SK-N-SH treated with all-trans-retinoic acid at 6 μM for 48 hours (cell line): ENCODE measurements around the gene NUP210.

Source experiments
- ATAC-seq: fragments of 200-7000 bp; cut with Tn5 transposase; 3 replicates; pipeline ENCODE4 v1.9.1; 2020; ENCODE audit warnings: mild to moderate bottlenecking, moderate library complexity
- ARNTL ChIP-seq: fragments of 450-650 bp; formaldehyde crosslinking; IDR thresholded peaks from 2 replicates; pipeline ENCODE4 v1.5.0; 2020; ENCODE audit warnings: low read depth, mild to moderate bottlenecking, moderate library complexity, borderline replicate concordance
- BACH2 ChIP-seq: fragments of 250-450 bp; sonication (Bioruptor Pico); IDR thresholded peaks from 2 replicates; pipeline ENCODE4 v1.9.0; 2021; ENCODE audit warnings: mild to moderate bottlenecking, borderline replicate concordance
- CSRNP3 ChIP-seq: fragments of 250-450 bp; sonication (Bioruptor Pico); IDR thresholded peaks from 2 replicates; pipeline ENCODE4 v1.5.1; 2021; ENCODE audit warnings: mild to moderate bottlenecking, moderate library complexity
- ESRRG ChIP-seq: fragments of 250-450 bp; sonication (Bioruptor Pico); IDR thresholded peaks from 2 replicates; pipeline ENCODE4 v1.6.1; 2021; ENCODE audit warnings: mild to moderate bottlenecking
- GLIS3 ChIP-seq: fragments of 250-450 bp; sonication (Bioruptor Pico); IDR thresholded peaks from 2 replicates; pipeline ENCODE4 v1.5.0; 2020; ENCODE audit warnings: mild to moderate bottlenecking, moderate library complexity
- ISL1 ChIP-seq: fragments of 250-450 bp; sonication (Bioruptor Pico); IDR thresholded peaks from 2 replicates; pipeline ENCODE4 v2.1.2; 2022; ENCODE audit warnings: mild to moderate bottlenecking, moderate library complexity
- OSR1 ChIP-seq: fragments of 250-450 bp; sonication (Bioruptor Pico); IDR thresholded peaks from 2 replicates; pipeline ENCODE4 v1.8.0; 2022; ENCODE audit warnings: moderate library complexity, mild to moderate bottlenecking, inconsistent platforms
- POU6F1 ChIP-seq: fragments of 250-450 bp; sonication (Bioruptor Pico); IDR thresholded peaks from 2 replicates; pipeline ENCODE4 v1.8.0; 2021; ENCODE audit warnings: low read depth, mild to moderate bottlenecking, moderate library complexity, borderline replicate concordance
- PPARA ChIP-seq: fragments of 250-450 bp; sonication (Bioruptor Pico); IDR thresholded peaks from 2 replicates; pipeline ENCODE4 v1.5.0; 2020; ENCODE audit warnings: mild to moderate bottlenecking, borderline replicate concordance
- RARB ChIP-seq: fragments of 250-450 bp; sonication (Bioruptor Pico); IDR thresholded peaks from 2 replicates; pipeline ENCODE4 v1.8.0; 2021; ENCODE audit warnings: mild to moderate bottlenecking, moderate library complexity
- SNAI2 ChIP-seq: fragments of 250-450 bp; sonication (Bioruptor Pico); IDR thresholded peaks from 2 replicates; pipeline ENCODE4 v1.5.0; 2020; ENCODE audit warnings: mild to moderate bottlenecking, moderate library complexity
- TCF4 ChIP-seq: fragments of 250-450 bp; sonication (Bioruptor Pico); IDR thresholded peaks from 2 replicates; pipeline ENCODE4 v1.8.0; 2021; ENCODE audit warnings: mild to moderate bottlenecking, moderate library complexity, borderline replicate concordance
- TOX ChIP-seq: fragments of 250-450 bp; sonication (Bioruptor Pico); IDR thresholded peaks from 2 replicates; pipeline ENCODE4 v1.8.0; 2021; ENCODE audit warnings: mild to moderate bottlenecking, moderate library complexity, borderline replicate concordance
- ZC3H10 ChIP-seq: fragments of 250-450 bp; sonication (Bioruptor Pico); IDR thresholded peaks from 2 replicates; pipeline ENCODE4 v1.5.1; 2021; ENCODE audit warnings: mild to moderate bottlenecking, moderate library complexity
- ZFP3 ChIP-seq: fragments of 250-450 bp; sonication (Bioruptor Pico); IDR thresholded peaks from 2 replicates; pipeline ENCODE4 v1.5.0; 2020; ENCODE audit warnings: mild to moderate bottlenecking, moderate library complexity
- ZFP30 ChIP-seq: fragments of 450-650 bp; formaldehyde crosslinking; IDR thresholded peaks from 2 replicates; pipeline ENCODE4 v1.5.0; 2022; ENCODE audit warnings: mild to moderate bottlenecking, moderate library complexity
- ZNF565 ChIP-seq: fragments of 450-650 bp; formaldehyde crosslinking; conservative IDR thresholded peaks from 2 replicates; pipeline ENCODE4 v1.5.0; 2020; ENCODE audit warnings: low read depth, mild to moderate bottlenecking, moderate library complexity
- ZNF70 ChIP-seq: fragments of 450-650 bp; formaldehyde crosslinking; IDR thresholded peaks from 2 replicates; pipeline ENCODE4 v1.5.0; 2020; ENCODE audit warnings: mild to moderate bottlenecking, moderate library complexity
- ZNF8 ChIP-seq: fragments of 450-650 bp; formaldehyde crosslinking; IDR thresholded peaks from 2 replicates; pipeline ENCODE4 v1.5.0; 2020; ENCODE audit warnings: mild to moderate bottlenecking, moderate library complexity
- TF ChIP-seq, protein P1 (sequence below): fragments of 250-450 bp; sonication (Bioruptor Pico); IDR thresholded peaks from 2 replicates; pipeline ENCODE4 v1.5.1; 2020; ENCODE audit warnings: low read depth, mild to moderate bottlenecking, moderate library complexity
- TF ChIP-seq, protein P2 (sequence below): fragments of 250-450 bp; sonication (Bioruptor Pico); IDR thresholded peaks from 2 replicates; pipeline ENCODE4 v1.8.0; 2020; ENCODE audit warnings: mild to moderate bottlenecking, moderate library complexity, borderline replicate concordance
- TF ChIP-seq, protein P3 (sequence below): fragments of 250-450 bp; sonication (Bioruptor Pico); IDR thresholded peaks from 2 replicates; pipeline ENCODE4 v1.5.0; 2020; ENCODE audit warnings: mild to moderate bottlenecking, moderate library complexity

NUP210 gene

DNA sequence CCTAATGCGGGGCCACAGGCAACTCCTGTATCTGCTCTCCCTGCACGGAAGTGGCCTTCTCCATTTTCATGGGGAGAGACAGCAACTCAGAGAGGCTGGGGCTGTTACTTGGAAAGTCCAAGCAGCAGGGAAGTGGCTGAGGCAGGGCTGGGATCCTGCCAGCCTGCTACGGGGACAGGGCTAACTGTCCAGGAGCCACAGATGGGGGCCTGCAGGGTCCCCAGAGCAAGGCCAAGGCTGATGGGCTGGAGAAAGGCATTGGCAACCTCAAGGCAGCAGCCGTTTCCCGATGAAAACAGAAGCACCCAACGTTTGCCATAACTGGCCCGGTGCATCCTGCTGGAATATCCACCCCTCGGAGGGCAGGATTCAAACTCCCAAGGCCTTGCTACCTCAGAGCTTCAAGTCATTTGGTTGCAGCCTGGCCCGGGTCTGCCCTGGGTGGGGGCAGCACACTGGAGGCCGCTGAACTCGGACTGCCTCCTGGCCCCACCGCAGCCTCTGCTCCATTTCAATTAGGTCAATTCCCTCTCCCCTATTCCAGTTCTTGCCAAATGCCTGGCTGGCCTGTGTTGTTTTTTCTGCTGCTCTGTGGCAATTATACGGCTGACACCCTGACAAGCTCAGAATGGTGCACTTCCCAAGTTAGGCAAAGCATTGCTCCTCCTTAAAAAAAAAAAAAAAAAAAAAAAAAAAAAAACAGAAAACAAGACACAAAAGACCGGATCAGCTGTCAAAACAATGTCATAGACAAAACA, 143.5 kb downstream of the NUP210 start:
- ATAC-seq = no peak
- TF ChIP-seq ZNF565 (CRISPR knock-in tag) (no peak), ZFP3 (CRISPR knock-in tag) (no peak), ARNTL (CRISPR knock-in tag) (no peak), ZNF70 (no peak), ZC3H10 (no peak), TCF4 (CRISPR knock-in tag) (no peak), CSRNP3 (CRISPR knock-in tag) (no peak), RARB (CRISPR knock-in tag) (no peak), ESRRG (CRISPR knock-in tag) (no peak), GLIS3 (CRISPR knock-in tag) (no peak), SNAI2 (CRISPR knock-in tag) (no peak), ISL1 (CRISPR knock-in tag) (no peak)

- ATAC-seq = no peak
- no peak for TF ChIP-seq SNAI2 (CRISPR knock-in tag)
- TF ChIP-seq CSRNP3 (CRISPR knock-in tag) = no peak
- no peak for TF ChIP-seq OSR1 (CRISPR knock-in tag)
- TF ChIP-seq ISL1 (CRISPR knock-in tag) = no peak
- TF ChIP-seq PPARA (CRISPR knock-in tag) = no peak
- no peak for TF ChIP-seq RARB (CRISPR knock-in tag)
- no peak for TF ChIP-seq POU6F1 (CRISPR knock-in tag)
- no peak for TF ChIP-seq ZC3H10
- no peak for TF ChIP-seq TOX (CRISPR knock-in tag)
- TF ChIP-seq ZFP3 (CRISPR knock-in tag) = no peak
- no peak for TF ChIP-seq ZNF565 (CRISPR knock-in tag)
- TF ChIP-seq, protein P1, sequence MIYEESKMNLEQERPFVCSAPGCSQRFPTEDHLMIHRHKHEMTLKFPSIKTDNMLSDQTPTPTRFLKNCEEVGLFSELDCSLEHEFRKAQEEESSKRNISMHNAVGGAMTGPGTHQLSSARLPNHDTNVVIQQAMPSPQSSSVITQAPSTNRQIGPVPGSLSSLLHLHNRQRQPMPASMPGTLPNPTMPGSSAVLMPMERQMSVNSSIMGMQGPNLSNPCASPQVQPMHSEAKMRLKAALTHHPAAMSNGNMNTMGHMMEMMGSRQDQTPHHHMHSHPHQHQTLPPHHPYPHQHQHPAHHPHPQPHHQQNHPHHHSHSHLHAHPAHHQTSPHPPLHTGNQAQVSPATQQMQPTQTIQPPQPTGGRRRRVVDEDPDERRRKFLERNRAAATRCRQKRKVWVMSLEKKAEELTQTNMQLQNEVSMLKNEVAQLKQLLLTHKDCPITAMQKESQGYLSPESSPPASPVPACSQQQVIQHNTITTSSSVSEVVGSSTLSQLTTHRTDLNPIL (CRISPR knock-in tag) = no peak
- TF ChIP-seq ZNF70 = no peak
- TF ChIP-seq, protein P2, sequence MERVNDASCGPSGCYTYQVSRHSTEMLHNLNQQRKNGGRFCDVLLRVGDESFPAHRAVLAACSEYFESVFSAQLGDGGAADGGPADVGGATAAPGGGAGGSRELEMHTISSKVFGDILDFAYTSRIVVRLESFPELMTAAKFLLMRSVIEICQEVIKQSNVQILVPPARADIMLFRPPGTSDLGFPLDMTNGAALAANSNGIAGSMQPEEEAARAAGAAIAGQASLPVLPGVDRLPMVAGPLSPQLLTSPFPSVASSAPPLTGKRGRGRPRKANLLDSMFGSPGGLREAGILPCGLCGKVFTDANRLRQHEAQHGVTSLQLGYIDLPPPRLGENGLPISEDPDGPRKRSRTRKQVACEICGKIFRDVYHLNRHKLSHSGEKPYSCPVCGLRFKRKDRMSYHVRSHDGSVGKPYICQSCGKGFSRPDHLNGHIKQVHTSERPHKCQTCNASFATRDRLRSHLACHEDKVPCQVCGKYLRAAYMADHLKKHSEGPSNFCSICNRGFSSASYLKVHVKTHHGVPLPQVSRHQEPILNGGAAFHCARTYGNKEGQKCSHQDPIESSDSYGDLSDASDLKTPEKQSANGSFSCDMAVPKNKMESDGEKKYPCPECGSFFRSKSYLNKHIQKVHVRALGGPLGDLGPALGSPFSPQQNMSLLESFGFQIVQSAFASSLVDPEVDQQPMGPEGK (CRISPR knock-in tag) = no peak
- no peak for TF ChIP-seq ZFP30 (CRISPR knock-in tag)
- no peak for TF ChIP-seq ESRRG (CRISPR knock-in tag)
These were observed 144.6 kb downstream of the NUP210 start for GRCh38 chr3:13275376-13276005.

DNA sequence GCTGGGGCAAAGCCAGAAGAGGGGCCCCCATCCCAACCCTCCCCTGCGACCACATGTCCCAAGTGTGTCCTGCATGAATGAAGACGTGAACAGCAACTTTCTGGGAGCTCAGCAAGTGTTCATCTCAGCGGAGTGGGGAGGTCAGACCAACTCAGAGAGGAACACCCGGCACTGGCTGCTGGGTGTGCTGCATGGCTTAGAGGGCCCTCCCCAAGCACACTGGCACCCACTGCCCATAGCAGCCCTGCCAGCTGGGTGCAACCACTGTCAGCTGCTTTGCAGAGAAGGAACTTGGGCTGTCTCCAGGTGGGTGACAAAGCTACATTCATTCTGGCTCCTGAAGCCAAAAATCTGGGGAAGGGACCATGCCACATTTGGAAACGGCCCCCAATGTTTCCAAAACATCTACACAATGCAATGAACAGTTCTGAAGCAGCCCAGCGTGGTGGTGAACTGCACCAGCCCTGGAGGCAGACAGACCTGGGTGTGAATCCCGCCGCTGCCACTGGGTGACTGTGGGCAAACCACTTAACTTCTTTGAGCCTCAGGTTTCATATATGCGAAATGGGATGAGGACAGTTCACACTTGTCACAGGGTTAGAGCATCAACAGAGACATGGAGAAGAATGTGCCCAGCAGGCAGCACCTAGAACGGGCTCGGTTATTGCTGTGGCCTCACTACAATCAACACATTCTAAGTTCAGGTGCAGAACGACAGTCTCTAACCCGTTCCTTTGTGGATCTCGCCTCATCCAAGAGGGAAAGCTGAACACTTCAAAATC, 145.4 kb downstream of the NUP210 start:
- ATAC-seq = no peak
- no peak for TF ChIP-seq ZNF70
- TF ChIP-seq, protein P3, sequence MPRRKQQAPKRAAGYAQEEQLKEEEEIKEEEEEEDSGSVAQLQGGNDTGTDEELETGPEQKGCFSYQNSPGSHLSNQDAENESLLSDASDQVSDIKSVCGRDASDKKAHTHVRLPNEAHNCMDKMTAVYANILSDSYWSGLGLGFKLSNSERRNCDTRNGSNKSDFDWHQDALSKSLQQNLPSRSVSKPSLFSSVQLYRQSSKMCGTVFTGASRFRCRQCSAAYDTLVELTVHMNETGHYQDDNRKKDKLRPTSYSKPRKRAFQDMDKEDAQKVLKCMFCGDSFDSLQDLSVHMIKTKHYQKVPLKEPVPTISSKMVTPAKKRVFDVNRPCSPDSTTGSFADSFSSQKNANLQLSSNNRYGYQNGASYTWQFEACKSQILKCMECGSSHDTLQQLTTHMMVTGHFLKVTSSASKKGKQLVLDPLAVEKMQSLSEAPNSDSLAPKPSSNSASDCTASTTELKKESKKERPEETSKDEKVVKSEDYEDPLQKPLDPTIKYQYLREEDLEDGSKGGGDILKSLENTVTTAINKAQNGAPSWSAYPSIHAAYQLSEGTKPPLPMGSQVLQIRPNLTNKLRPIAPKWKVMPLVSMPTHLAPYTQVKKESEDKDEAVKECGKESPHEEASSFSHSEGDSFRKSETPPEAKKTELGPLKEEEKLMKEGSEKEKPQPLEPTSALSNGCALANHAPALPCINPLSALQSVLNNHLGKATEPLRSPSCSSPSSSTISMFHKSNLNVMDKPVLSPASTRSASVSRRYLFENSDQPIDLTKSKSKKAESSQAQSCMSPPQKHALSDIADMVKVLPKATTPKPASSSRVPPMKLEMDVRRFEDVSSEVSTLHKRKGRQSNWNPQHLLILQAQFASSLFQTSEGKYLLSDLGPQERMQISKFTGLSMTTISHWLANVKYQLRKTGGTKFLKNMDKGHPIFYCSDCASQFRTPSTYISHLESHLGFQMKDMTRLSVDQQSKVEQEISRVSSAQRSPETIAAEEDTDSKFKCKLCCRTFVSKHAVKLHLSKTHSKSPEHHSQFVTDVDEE = no peak
- TF ChIP-seq ZNF8 (CRISPR knock-in tag) = no peak
- no peak for TF ChIP-seq TCF4 (CRISPR knock-in tag)
- TF ChIP-seq POU6F1 (CRISPR knock-in tag) = no peak
- TF ChIP-seq RARB (CRISPR knock-in tag) = no peak
- no peak for TF ChIP-seq BACH2 (CRISPR knock-in tag)
- TF ChIP-seq ZNF565 (CRISPR knock-in tag) = no peak
- TF ChIP-seq ESRRG (CRISPR knock-in tag) = no peak
